Activated CD4-positive, alpha-beta T cell treated with anti-CD3 and anti-CD28 coated beads, Interleukin-10, Interleukin-2, amounts not matched to agents 100 ng/mL and 50 ng/mL, durations not matched to agents 16 hours and 8 hours (primary cell): Measurements from ENCODE around the gene CCSER1.

Experiments used
- DNase-seq: peaks from one replicate; pipeline ENCODE4 v3.0.0-alpha.2; 2020

Gene CCSER1

GRCh38 chr4:90207887-90208454 is 80.8 kb downstream of the CCSER1 start:
- no peak for DNase-seq

GRCh38 chr4:90209922-90210321 is 82.7 kb downstream of the CCSER1 start:
- DNase-seq: no peak

GRCh38 chr4:90211174-90211573 is 84.0 kb downstream of the CCSER1 start:
- DNase-seq: no peak

GRCh38 chr4:90215286-90215685 is 88.1 kb downstream of the CCSER1 start:
- DNase-seq: no peak

- DNase-seq: no peak
These were observed 92.6 kb downstream of the CCSER1 start for GRCh38 chr4:90219822-90220221.

GRCh38 chr4:90220459-90220858 is 93.3 kb downstream of the CCSER1 start:
- no peak for DNase-seq

- DNase-seq: no peak
These were observed 99.5 kb downstream of the CCSER1 start for GRCh38 chr4:90226734-90227133.

- no peak for DNase-seq
These were observed 100.0 kb downstream of the CCSER1 start for GRCh38 chr4:90227177-90227576.

- no peak for DNase-seq
These were observed 107.8 kb downstream of the CCSER1 start for GRCh38 chr4:90234916-90235547.

- DNase-seq: no peak
These were observed 110.7 kb downstream of the CCSER1 start for GRCh38 chr4:90237751-90238530.

- no peak for DNase-seq
These were observed 113.1 kb downstream of the CCSER1 start for GRCh38 chr4:90240333-90240732.

- DNase-seq: no peak
These were observed 113.8 kb downstream of the CCSER1 start for GRCh38 chr4:90241008-90241407.

GRCh38 chr4:90245837-90246236 is 118.6 kb downstream of the CCSER1 start:
- DNase-seq: no peak

- no peak for DNase-seq
These were observed 119.6 kb downstream of the CCSER1 start for GRCh38 chr4:90246816-90247215.

GRCh38 chr4:90254357-90254756 is 127.2 kb downstream of the CCSER1 start:
- DNase-seq: no peak

- DNase-seq: no peak
These were observed 147.0 kb downstream of the CCSER1 start for GRCh38 chr4:90274175-90274574.

GRCh38 chr4:90280954-90281353 is 153.8 kb downstream of the CCSER1 start:
- no peak for DNase-seq

- no peak for DNase-seq
These were observed 154.6 kb downstream of the CCSER1 start for GRCh38 chr4:90281541-90282355.

- no peak for DNase-seq
These were observed 163.2 kb downstream of the CCSER1 start for GRCh38 chr4:90290345-90290744.

- no peak for DNase-seq
These were observed 165.2 kb downstream of the CCSER1 start for GRCh38 chr4:90292438-90292837.

- no peak for DNase-seq
These were observed 166.1 kb downstream of the CCSER1 start for GRCh38 chr4:90293320-90293719.

GRCh38 chr4:90299373-90299772 is 172.2 kb downstream of the CCSER1 start:
- no peak for DNase-seq

- no peak for DNase-seq
These were observed 179.6 kb downstream of the CCSER1 start for GRCh38 chr4:90306810-90307209.
